AG20443 (cell line): ENCODE data around the gene LRRC1.

ENCODE experiments used
- DNase-seq: peaks from one replicate; pipeline ENCODE4 v3.0.0; 2012; ENCODE audit warnings: low spot score, mixed read lengths

The LRRC1 gene

GRCh38 chr6:53889365-53889764 is 94.6 kb downstream of the LRRC1 start:
- DNase-seq, result no peak

GRCh38 chr6:53892707-53893106 is 97.9 kb downstream of the LRRC1 start:
- no peak for DNase-seq

- peak; percentile 49 for DNase-seq
These were observed 99.3 kb downstream of the LRRC1 start for GRCh38 chr6:53894091-53894490.

- peak; percentile 22 for DNase-seq
These were observed 101.4 kb downstream of the LRRC1 start for GRCh38 chr6:53896196-53896595.

GRCh38 chr6:53898026-53898795 is 103.4 kb downstream of the LRRC1 start:
- DNase-seq, result no peak

- no peak for DNase-seq
These were observed 104.7 kb downstream of the LRRC1 start for GRCh38 chr6:53899512-53899911.

- DNase-seq, result no peak
These were observed 108.6 kb downstream of the LRRC1 start for GRCh38 chr6:53903357-53903756.

- peak; percentile 15 for DNase-seq
These were observed 111.3 kb downstream of the LRRC1 start for GRCh38 chr6:53906103-53906502.

- peak; percentile 63 for DNase-seq
These were observed 112.0 kb downstream of the LRRC1 start for GRCh38 chr6:53906842-53907241.

- no peak for DNase-seq
These were observed 116.0 kb downstream of the LRRC1 start for GRCh38 chr6:53910834-53911233.

- DNase-seq, result no peak
These were observed 117.9 kb downstream of the LRRC1 start for GRCh38 chr6:53912661-53913060.

- DNase-seq, result no peak
These were observed 118.5 kb downstream of the LRRC1 start for GRCh38 chr6:53913286-53913685.

GRCh38 chr6:53915026-53915691 is 120.4 kb downstream of the LRRC1 start:
- no peak for DNase-seq

- no peak for DNase-seq
These were observed 122.1 kb downstream of the LRRC1 start for GRCh38 chr6:53916804-53917463.

- no peak for DNase-seq
These were observed 122.6 kb downstream of the LRRC1 start for GRCh38 chr6:53917464-53917842.

- no peak for DNase-seq
These were observed 124.2 kb downstream of the LRRC1 start for GRCh38 chr6:53918854-53919510.

- DNase-seq, result no peak
These were observed 125.1 kb downstream of the LRRC1 start for GRCh38 chr6:53919881-53920360.

GRCh38 chr6:53920881-53921280 is 126.1 kb downstream of the LRRC1 start:
- no peak for DNase-seq

- DNase-seq, result no peak
These were observed 126.8 kb downstream of the LRRC1 start for GRCh38 chr6:53921639-53922038.

- no peak for DNase-seq
These were observed 127.8 kb downstream of the LRRC1 start for GRCh38 chr6:53922539-53922981.

- DNase-seq, result no peak
These were observed 129.5 kb downstream of the LRRC1 start for GRCh38 chr6:53924277-53924676.

- no peak for DNase-seq
These were observed 130.1 kb downstream of the LRRC1 start for GRCh38 chr6:53924821-53925422.
